HUES64 (cell line): Measurements from ENCODE around the gene CD3G.

Experiments
- H3K27ac ChIP-seq: 2 replicates; pipeline ENCODE4 v1.7.0; 2013; ENCODE audit warnings: low read depth, low read length, inconsistent platforms
- H3K27me3 ChIP-seq: 2 replicates; pipeline ENCODE4 v1.6.1; 2013; ENCODE audit warnings: mild to moderate bottlenecking, low read length; ENCODE audit not compliant: insufficient read depth
- H3K36me3 ChIP-seq: 2 replicates; pipeline ENCODE4 v1.6.1; 2013; ENCODE audit warnings: mild to moderate bottlenecking, low read length; ENCODE audit not compliant: insufficient read depth
- H3K4me1 ChIP-seq: 2 replicates; pipeline ENCODE4 v1.6.1; 2013; ENCODE audit warnings: mild to moderate bottlenecking, low read length, moderate library complexity; ENCODE audit not compliant: insufficient read depth
- H3K4me3 ChIP-seq: 2 replicates; pipeline ENCODE4 v1.5.1; 2013; ENCODE audit warnings: mild to moderate bottlenecking, low read length, moderate library complexity
- H3K9ac ChIP-seq: 2 replicates; pipeline ENCODE4 v1.6.1; 2013; ENCODE audit warnings: mild to moderate bottlenecking, low read depth, low read length
- H3K9me3 ChIP-seq: 2 replicates; pipeline ENCODE4 v1.6.1; 2013; ENCODE audit warnings: low read depth, low read length; ENCODE audit not compliant: insufficient read depth
- WGBS: fragments of 150-250, 120-280 bp; methylation state at CpG from one replicate; pipeline ENCODE4 v1.1.7; 2013; ENCODE audit warnings: missing lambda C conversion rate; 5-methylcytosine and 5-hydroxymethylcytosine counted together

The CD3G gene

GRCh38 chr11:118325283-118325682 is 18.9 kb upstream of the CD3G start:
- Histone ChIP-seq H3K4me1 (0 out of 2 replicates have a peak, but pooled peaks cover 5% of the 10 kb centered on the region), H3K9me3 (no peaks in the 10 kb centered on the region), H3K27ac (no peak overlapping the region), H3K4me3 (no peak overlapping the region), H3K9ac (no peak overlapping the region), H3K36me3 (no peaks in the 10 kb centered on the region), H3K27me3 (0 out of 2 replicates have a peak, but pooled peaks cover 3% of the 10 kb centered on the region)

- no peaks in the 10 kb centered on the region for H3K4me1 ChIP-seq
Observed at GRCh38 chr11:118328745-118329144, 15.4 kb upstream of the CD3G start.

GRCh38 chr11:118334745-118335144 is 9.4 kb upstream of the CD3G start:
- H3K9ac ChIP-seq, result no peak overlapping the region
- no peaks in the 10 kb centered on the region for H3K4me1 ChIP-seq
- H3K36me3 ChIP-seq, result no peaks in the 10 kb centered on the region
- H3K27ac ChIP-seq, result no peak overlapping the region
- H3K27me3 ChIP-seq, result no peaks in the 10 kb centered on the region
- H3K4me3 ChIP-seq, result no peak overlapping the region
- peaks cover 4% of the 10 kb centered on the region; the same call in 1 of the 2 replicates for H3K9me3 ChIP-seq
- WGBS, result 89% methylated on average over 1 of the region's 1 CpG

More at GRCh38 chr11:118328745-118329144, 15.4 kb upstream of the CD3G start:
- Histone ChIP-seq H3K27me3 (0 out of 2 replicates have a peak, but pooled peaks cover 3% of the 10 kb centered on the region), H3K27ac (no peak overlapping the region), H3K9me3 (peaks cover 4% of the 10 kb centered on the region; the same call in 1 of the 2 replicates), H3K36me3 (no peaks in the 10 kb centered on the region), H3K9ac (no peak overlapping the region), H3K4me3 (no peak overlapping the region)

- no peak overlapping the region for H3K27ac ChIP-seq
- 0 out of 2 replicates have a peak, but pooled peaks cover 3% of the 10 kb centered on the region for H3K4me1 ChIP-seq
- 88% methylated on average over 7 of the region's 7 CpGs for WGBS
- H3K9me3 ChIP-seq, result no peaks in the 10 kb centered on the region
- no peak overlapping the region for H3K4me3 ChIP-seq
- H3K36me3 ChIP-seq, result no peaks in the 10 kb centered on the region
- no peaks in the 10 kb centered on the region; the same call in 1 of the 2 replicates for H3K27me3 ChIP-seq
- H3K9ac ChIP-seq, result no peak overlapping the region
Observed at GRCh38 chr11:118338637-118339061, 5.5 kb upstream of the CD3G start.

- H3K27ac ChIP-seq, result no peak overlapping the region
- H3K27me3 ChIP-seq, result no peaks in the 10 kb centered on the region; the same call in 1 of the 2 replicates
- no peak overlapping the region for H3K4me3 ChIP-seq
- WGBS, result 87% methylated on average over 5 of the region's 5 CpGs
- no peak overlapping the region for H3K9ac ChIP-seq
- no peaks in the 10 kb centered on the region for H3K9me3 ChIP-seq
- H3K36me3 ChIP-seq, result no peaks in the 10 kb centered on the region
- 0 out of 2 replicates have a peak, but pooled peaks cover 3% of the 10 kb centered on the region for H3K4me1 ChIP-seq
Observed at GRCh38 chr11:118339281-118339961, 4.7 kb upstream of the CD3G start.

GRCh38 chr11:118340449-118340848 is 3.7 kb upstream of the CD3G start:
- H3K4me3 ChIP-seq, result no peak overlapping the region
- H3K27ac ChIP-seq, result no peak overlapping the region
- no peaks in the 10 kb centered on the region for H3K36me3 ChIP-seq
- no peaks in the 10 kb centered on the region for H3K9me3 ChIP-seq
- H3K4me1 ChIP-seq, result 0 out of 2 replicates have a peak, but pooled peaks cover 3% of the 10 kb centered on the region
- H3K27me3 ChIP-seq, result no peaks in the 10 kb centered on the region; the same call in 1 of the 2 replicates
- WGBS, result 93% methylated on average over 3 of the region's 3 CpGs
- no peak overlapping the region for H3K9ac ChIP-seq

- Histone ChIP-seq H3K27ac (no peak overlapping the region), H3K27me3 (no peaks in the 10 kb centered on the region; the same call in 1 of the 2 replicates), H3K9me3 (no peaks in the 10 kb centered on the region), H3K4me1 (0 out of 2 replicates have a peak, but pooled peaks cover 3% of the 10 kb centered on the region), H3K4me3 (no peak overlapping the region), H3K9ac (no peak overlapping the region), H3K36me3 (no peaks in the 10 kb centered on the region)
- WGBS, result 93% methylated on average over 3 of the region's 3 CpGs
Observed at GRCh38 chr11:118341261-118341660, 2.9 kb upstream of the CD3G start.

- no peak overlapping the region for H3K27ac ChIP-seq
- peaks cover 2% of the 10 kb centered on the region for H3K27me3 ChIP-seq
- H3K4me3 ChIP-seq, result no peak overlapping the region
- no peaks in the 10 kb centered on the region for H3K36me3 ChIP-seq
- H3K4me1 ChIP-seq, result 0 out of 2 replicates have a peak, but pooled peaks cover 3% of the 10 kb centered on the region
- 95% methylated on average over 5 of the region's 5 CpGs for WGBS
- H3K9me3 ChIP-seq, result no peaks in the 10 kb centered on the region
- H3K9ac ChIP-seq, result no peak overlapping the region
Observed at GRCh38 chr11:118341815-118342489, 2.2 kb upstream of the CD3G start.

GRCh38 chr11:118342503-118343161 is 1.5 kb upstream of the CD3G start, which contains the start of gene CD3D:
TSS of gene CD3D (minus strand) at chr11:118342705. CDS start at chr11:118342607, 98 bp downstream.
- Histone ChIP-seq H3K27me3 (peaks cover 7% of the 10 kb centered on the region), H3K27ac (no peak within 1 kb of the TSS), H3K36me3 (no peaks in the 10 kb centered on the region), H3K4me3 (no peak within 1 kb of the TSS), H3K9ac (no peak within 1 kb of the TSS), H3K9me3 (no peaks in the 10 kb centered on the region), H3K4me1 (0 out of 2 replicates have a peak, but pooled peaks cover 3% of the 10 kb centered on the region)
- 77% methylated on average over 13 of the region's 13 CpGs for WGBS

GRCh38 chr11:118343248-118343647 is 896 bp upstream of the CD3G start:
- 84% methylated on average over 9 of the region's 9 CpGs for WGBS
- 0 out of 2 replicates have a peak, but pooled peaks cover 3% of the 10 kb centered on the region for H3K4me1 ChIP-seq
- no peaks in the 10 kb centered on the region for H3K36me3 ChIP-seq
- peaks cover 12% of the 10 kb centered on the region for H3K27me3 ChIP-seq
- H3K27ac ChIP-seq, result no peak overlapping the region
- H3K4me3 ChIP-seq, result no peak overlapping the region
- no peak overlapping the region for H3K9ac ChIP-seq
- no peaks in the 10 kb centered on the region for H3K9me3 ChIP-seq

- Histone ChIP-seq H3K9ac (no peak overlapping the region), H3K9me3 (no peaks in the 10 kb centered on the region), H3K4me1 (no peaks in the 10 kb centered on the region), H3K27ac (no peak overlapping the region), H3K27me3 (peaks cover 28% of the 10 kb centered on the region), H3K36me3 (no peaks in the 10 kb centered on the region), H3K4me3 (no peak overlapping the region)
- WGBS, result 93% methylated on average over 6 of the region's 6 CpGs
Observed at GRCh38 chr11:118349475-118349874, 5.3 kb downstream of the CD3G start.
